GM23338 (cell line): ENCODE results near the gene SBF2. TPM values are rescaled to one million over a fixed set of nuclear protein-coding genes. Genes with fewer than 3 reads are reported as not detected.
A peak's percentile ranks its signal among the peaks of the same experiment; 100 is the strongest.

Experiments used
- ATAC-seq: fragments of 200-7000 bp; cut with Tn5 transposase; 3 replicates; pipeline ENCODE4 v1.9.1; 2020
- DNase-seq: peaks from one replicate; pipeline ENCODE4 v3.0.0-alpha.2; 2015; ENCODE audit warnings: low spot score
- H2AFZ ChIP-seq: fragments of 200-600 bp; sonication (generic); 2 replicates; pipeline ENCODE4 v1.8.0; 2016; ENCODE audit warnings: antibody characterized with exemption, mild to moderate bottlenecking, moderate library complexity
- H3F3A ChIP-seq: fragments of 200-600 bp; sonication (generic); replicated peaks from 2 replicates; pipeline ENCODE4 v1.8.0; 2017; ENCODE audit warnings: antibody characterized with exemption, mixed run types, low read depth
- H3K27ac ChIP-seq: fragments of 200-600 bp; sonication (generic); 2 replicates; pipeline ENCODE4 v1.6.1; 2016; ENCODE audit warnings: low read depth
- H3K27me3 ChIP-seq: fragments of 200-600 bp; sonication (generic); 2 replicates; pipeline ENCODE4 v1.8.0; 2016; ENCODE audit warnings: mild to moderate bottlenecking, mixed run types, moderate library complexity; ENCODE audit not compliant: insufficient read depth
- H3K36me3 ChIP-seq: fragments of 200-600 bp; sonication (generic); 2 replicates; pipeline ENCODE4 v1.8.0; 2016; ENCODE audit warnings: mild to moderate bottlenecking; ENCODE audit not compliant: insufficient read depth
- H3K4me1 ChIP-seq: fragments of 200-600 bp; sonication (generic); 2 replicates; pipeline ENCODE4 v1.8.0; 2016; ENCODE audit warnings: mild to moderate bottlenecking, moderate library complexity; ENCODE audit not compliant: insufficient read depth
- H3K4me2 ChIP-seq: fragments of 200-600 bp; sonication (generic); 2 replicates; pipeline ENCODE4 v1.7.1; 2017; ENCODE audit warnings: mixed run types
- H3K4me3 ChIP-seq: fragments of 200-600 bp; sonication (generic); 2 replicates; pipeline ENCODE4 v1.6.1; 2016; ENCODE audit warnings: mixed run types
- H3K79me2 ChIP-seq: fragments of 200-600 bp; sonication (generic); replicated peaks from 2 replicates; pipeline ENCODE4 v1.8.0; 2017; ENCODE audit warnings: mild to moderate bottlenecking; ENCODE audit not compliant: insufficient read depth
- H3K9me2 ChIP-seq: fragments of 200-600 bp; sonication (generic); 2 replicates; pipeline ENCODE4 v1.8.0; 2017; ENCODE audit not compliant: insufficient read depth
- H4K20me1 ChIP-seq: fragments of 200-600 bp; sonication (generic); replicated peaks from 2 replicates; pipeline ENCODE4 v1.8.0; 2017; ENCODE audit warnings: mild to moderate bottlenecking; ENCODE audit not compliant: insufficient read depth
- H3K27ac Mint-ChIP-seq: 2 replicates; pipeline ENCODE4 v1.8.0; 2020; ENCODE audit warnings: inconsistent platforms, mild to moderate bottlenecking, moderate library complexity, mixed read lengths
- H3K27me3 Mint-ChIP-seq: 3 replicates; pipeline ENCODE4 v1.8.0; 2022; ENCODE audit warnings: low read depth, mild to moderate bottlenecking, moderate library complexity, mixed read lengths, inconsistent platforms; ENCODE audit not compliant: insufficient read depth, poor library complexity
- H3K36me3 Mint-ChIP-seq: 3 replicates; pipeline ENCODE4 v1.8.0; 2021; ENCODE audit warnings: low read depth, mild to moderate bottlenecking, inconsistent platforms, moderate library complexity, mixed read lengths
- H3K4me1 Mint-ChIP-seq: 3 replicates; pipeline ENCODE4 v1.8.0; 2020; ENCODE audit warnings: mild to moderate bottlenecking, inconsistent platforms, mixed read lengths
- H3K4me3 Mint-ChIP-seq: 3 replicates; pipeline ENCODE4 v1.8.0; 2021; ENCODE audit warnings: moderate library complexity, mild to moderate bottlenecking, inconsistent platforms, mixed read lengths
- H3K9me3 Mint-ChIP-seq: 3 replicates; pipeline ENCODE4 v1.8.0; 2020; ENCODE audit warnings: moderate library complexity, mild to moderate bottlenecking, inconsistent platforms, mixed read lengths
- CREB1 ChIP-seq: fragments of 250-450 bp; sonication (Bioruptor Pico); IDR thresholded peaks from 2 replicates; pipeline ENCODE4 v1.5.0; 2020; ENCODE audit warnings: low read depth, mild to moderate bottlenecking, moderate library complexity
- ETS1 ChIP-seq: IDR thresholded peaks from 2 replicates; pipeline ENCODE4 v1.6.1; 2016; ENCODE audit warnings: antibody characterized with exemption
- EZH2 ChIP-seq: fragments of 200-600 bp; sonication (generic); IDR thresholded peaks from one replicate; pipeline ENCODE4 v1.8.0; 2017; ENCODE audit warnings: antibody characterized with exemption, mild to moderate bottlenecking, low read depth; ENCODE audit not compliant: unreplicated experiment
- EZH2phosphoT487 ChIP-seq: fragments of 200-600 bp; sonication (generic); IDR thresholded peaks from one replicate; pipeline ENCODE4 v1.8.1; 2018; ENCODE audit warnings: antibody characterized with exemption; ENCODE audit not compliant: unreplicated experiment
- JUNB ChIP-seq: IDR thresholded peaks from one replicate; pipeline ENCODE4 v1.6.1; 2016; ENCODE audit warnings: antibody characterized with exemption; ENCODE audit not compliant: unreplicated experiment
- NANOG ChIP-seq: IDR thresholded peaks from 2 replicates; pipeline ENCODE4 v1.6.1; 2016; ENCODE audit warnings: antibody characterized with exemption, borderline replicate concordance
- POLR2AphosphoS5 ChIP-seq: IDR thresholded peaks from 2 replicates; pipeline ENCODE4 v1.6.1; 2016; ENCODE audit warnings: antibody characterized with exemption, low read depth
- STAT1 ChIP-seq: IDR thresholded peaks from one replicate; pipeline ENCODE4 v1.6.1; 2016; ENCODE audit warnings: antibody characterized with exemption; ENCODE audit not compliant: unreplicated experiment
- ZNF114 ChIP-seq: fragments of 250-450 bp; sonication (Bioruptor Pico); IDR thresholded peaks from 2 replicates; pipeline ENCODE4 v1.5.0; 2020; ENCODE audit warnings: mild to moderate bottlenecking, moderate library complexity
- ZNF331 ChIP-seq: fragments of 250-450 bp; sonication (Bioruptor Pico); IDR thresholded peaks from 2 replicates; pipeline ENCODE4 v1.5.0; 2020; ENCODE audit warnings: low read depth, mild to moderate bottlenecking, moderate library complexity
- polyA plus RNA-seq: library from polyadenylated mRNA; unstranded; fragments of >200 nt; fragmentation: Nextera tagmentation; extraction: Ambion mirVana; gene quantifications from 2 replicates; pipeline ENCODE4 v1.2.1, GENCODE V29; 2016
- total RNA-seq: library from RNA; depleted of rRNA; stranded (reverse); fragments of >200 nt; shearing (Covaris generic); gene quantifications from 2 replicates; pipeline ENCODE4 v1.2.3, GENCODE V29; 2014
- TF ChIP-seq, protein P1 (sequence below), 2 experiments: fragments of 200-600 bp in 1 of 2; sonication (generic) in 1 of 2; conservative IDR thresholded peaks; 2 replicates each; pipeline versions ENCODE4 v1.5.1 to v1.6.1; 2016 to 2017; ENCODE audit warnings: antibody characterized with exemption in 2 of 2, low read depth in 2 of 2, mild to moderate bottlenecking in 2 of 2, moderate library complexity in 1 of 2

The SBF2 gene
- total and polyA plus RNA-seq, 2 experiments from 2014 or later: 25.6 to 53.5 TPM

GRCh38 chr11:10305262-10305963 lies 11.4 kb upstream of the SBF2 start:
- Histone ChIP-seq H3K36me3 (no peaks in the 10 kb centered on the region), H3K27me3 (peaks cover 76% of the 10 kb centered on the region), H3F3A (peaks cover 21% of the 10 kb centered on the region), H2AFZ (0 out of 2 replicates have a peak overlapping the region, but pooled peaks have one; percentile 19), H3K9me2 (no peaks in the 10 kb centered on the region), H4K20me1 (peaks cover 5% of the 10 kb centered on the region; the same call in 1 of the 2 replicates), H3K4me2 (peak overlapping the region; percentile 69), H3K4me3 (peak overlapping the region; percentile 92), H3K27ac (no peak overlapping the region), H3K4me1 (peaks cover 30% of the 10 kb centered on the region), H3K79me2 (peaks cover 23% of the 10 kb centered on the region)
- H3K9me3 Mint-ChIP-seq: peaks cover 8% of the 10 kb centered on the region
- H3K4me1 Mint-ChIP-seq: peaks cover 35% of the 10 kb centered on the region
- ATAC-seq (peak; percentile 0; the same call in 2 of the 3 replicates), DNase-seq (peak; percentile 51)
- TF ChIP-seq, protein P1, sequence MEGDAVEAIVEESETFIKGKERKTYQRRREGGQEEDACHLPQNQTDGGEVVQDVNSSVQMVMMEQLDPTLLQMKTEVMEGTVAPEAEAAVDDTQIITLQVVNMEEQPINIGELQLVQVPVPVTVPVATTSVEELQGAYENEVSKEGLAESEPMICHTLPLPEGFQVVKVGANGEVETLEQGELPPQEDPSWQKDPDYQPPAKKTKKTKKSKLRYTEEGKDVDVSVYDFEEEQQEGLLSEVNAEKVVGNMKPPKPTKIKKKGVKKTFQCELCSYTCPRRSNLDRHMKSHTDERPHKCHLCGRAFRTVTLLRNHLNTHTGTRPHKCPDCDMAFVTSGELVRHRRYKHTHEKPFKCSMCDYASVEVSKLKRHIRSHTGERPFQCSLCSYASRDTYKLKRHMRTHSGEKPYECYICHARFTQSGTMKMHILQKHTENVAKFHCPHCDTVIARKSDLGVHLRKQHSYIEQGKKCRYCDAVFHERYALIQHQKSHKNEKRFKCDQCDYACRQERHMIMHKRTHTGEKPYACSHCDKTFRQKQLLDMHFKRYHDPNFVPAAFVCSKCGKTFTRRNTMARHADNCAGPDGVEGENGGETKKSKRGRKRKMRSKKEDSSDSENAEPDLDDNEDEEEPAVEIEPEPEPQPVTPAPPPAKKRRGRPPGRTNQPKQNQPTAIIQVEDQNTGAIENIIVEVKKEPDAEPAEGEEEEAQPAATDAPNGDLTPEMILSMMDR (conservative IDR thresholded peaks at IDR 0.05; ENCODE audit: low read depth in 2 of 2): no peak
- TF ChIP-seq POLR2AphosphoS5 (peak; percentile 29; the same call in 1 of the 2 replicates), CREB1 (0 out of 2 replicates have a peak, but pooled peaks have one; percentile 7)
- H3K4me3 Mint-ChIP-seq: peak overlapping the region; percentile 79
- peak overlapping the region; percentile 93; the same call in 1 of the 2 replicates for H3K27ac Mint-ChIP-seq
- H3K27me3 Mint-ChIP-seq: peaks cover 57% of the 10 kb centered on the region
- H3K36me3 Mint-ChIP-seq: peaks cover 42% of the 10 kb centered on the region

- peak within 1 kb of the TSS; percentile 93 for H3K27ac Mint-ChIP-seq
- ATAC-seq (peak; percentile 38), DNase-seq (peak; percentile 93)
- peaks cover 46% of the 10 kb centered on the region for H3K36me3 Mint-ChIP-seq
- H4K20me1 ChIP-seq: peaks cover 5% of the 10 kb centered on the region; the same call in 1 of the 2 replicates
- no peak for TF ChIP-seq ZNF331 (CRISPR knock-in tag)
- TF ChIP-seq ETS1: no peak
- TF ChIP-seq ZNF114: no peak
- TF ChIP-seq JUNB: no peak
- no peak for TF ChIP-seq NANOG
- peak; percentile 99 for TF ChIP-seq POLR2AphosphoS5
- no peak for TF ChIP-seq EZH2phosphoT487
- TF ChIP-seq, protein P1 (conservative IDR thresholded peaks at IDR 0.05; ENCODE audit: low read depth in 2 of 2): peak; percentile 73 to 75
- no peak for TF ChIP-seq STAT1
- no peak for TF ChIP-seq EZH2
- peaks cover 27% of the 10 kb centered on the region for H3K4me1 ChIP-seq
- peaks cover 21% of the 10 kb centered on the region for H3F3A ChIP-seq
- peak within 1 kb of the TSS; percentile 92 for H3K4me3 ChIP-seq
- H3K27me3 Mint-ChIP-seq: peaks cover 57% of the 10 kb centered on the region
- peak within 1 kb of the TSS; percentile 40; the same call in 1 of the 2 replicates for H3K27ac ChIP-seq
- H3K36me3 ChIP-seq: no peaks in the 10 kb centered on the region
- peaks cover 82% of the 10 kb centered on the region for H3K27me3 ChIP-seq
- H3K4me1 Mint-ChIP-seq: peaks cover 30% of the 10 kb centered on the region
- no peaks in the 10 kb centered on the region for H3K9me2 ChIP-seq
- H3K79me2 ChIP-seq: peaks cover 23% of the 10 kb centered on the region
- peak within 1 kb of the TSS; percentile 79 for H3K4me3 Mint-ChIP-seq
- H3K9me3 Mint-ChIP-seq: peaks cover 8% of the 10 kb centered on the region
- H2AFZ ChIP-seq: 0 out of 2 replicates have a peak within 1 kb of the TSS, but pooled peaks have one; percentile 19
- peak within 1 kb of the TSS; percentile 69 for H3K4me2 ChIP-seq
Observed at GRCh38 chr11:10304495-10305261, 10.7 kb upstream of the SBF2 start, which contains the start of gene ADM. TSS of gene ADM (plus strand) at chr11:10305073. CDS start at chr11:10305701, 628 bp downstream.
